Right cardiac atrium (tissue), 5 donors: ENCODE results near the gene ACO1. TPM values are rescaled to one million over a fixed set of nuclear protein-coding genes. Genes with fewer than 3 reads are reported as not detected.

Experiments used
- ATAC-seq, 2 donors: fragments of 200-7000 bp; cut with Tn5 transposase; one replicate each; pipeline versions ENCODE4 v1.8.0 to v1.9.1; 2020; ENCODE audit warnings: moderate library complexity in 2 of 2, mild to moderate bottlenecking in 1 of 2
- DNase-seq, 3 donors: peaks; one replicate each; pipeline ENCODE4 v3.0.0-alpha.2; 2020
- H3K27ac ChIP-seq: one replicate; pipeline ENCODE4 v1.5.1; 2013; ENCODE audit warnings: mild to moderate bottlenecking, low read length, control low read depth, moderate library complexity
- H3K27me3 ChIP-seq: one replicate; pipeline ENCODE4 v1.6.1; 2013; ENCODE audit not compliant: control insufficient read depth, insufficient read depth
- H3K4me1 ChIP-seq: one replicate; pipeline ENCODE4 v1.6.1; 2013; ENCODE audit warnings: low read length; ENCODE audit not compliant: control insufficient read depth, insufficient read depth
- H3K4me3 ChIP-seq: one replicate; pipeline ENCODE4 v1.5.1; 2013; ENCODE audit warnings: low read length, control low read depth
- H3K9me3 ChIP-seq: one replicate; pipeline ENCODE4 v1.6.1; 2013; ENCODE audit warnings: low read length; ENCODE audit not compliant: control insufficient read depth
- WGBS: extraction: QIAGEN DNeasy Blood & Tissue Kit; methylation state at CpG from one replicate; pipeline ENCODE4 v1.1.7; 2013; 5-methylcytosine and 5-hydroxymethylcytosine counted together
- intact Hi-C, 4 donors: fragments of 100-400 bp; cut with DNase I; formaldehyde crosslinking; loops; one replicate each; pipeline versions ENCODE4 v1.11.0 to v1.14.0; 2022 to 2023
- polyA plus RNA-seq: library from polyadenylated mRNA; stranded (reverse); fragments of 200-250 nt; gene quantifications from one replicate; pipeline ENCODE4 v1.2.3, GENCODE V29; 2013
- total RNA-seq, 4 donors: library from RNA; stranded (reverse); fragmentation: NEBNext Ultra II Directional; extraction: Animal tissue kit (Norgen Biotek cat#: 25700); gene quantifications; one replicate each; pipeline ENCODE4 v1.2.1, GENCODE V29; 2021
- donor health status: healthy with polysubstance abuse.
- donor health status: DM: no; HTN: yes; CAD: no.
- donor health status: DM: no; HTN: no; CAD: no.
- donor health status: DM: no; HTN: yes; CAD: no; lungs with severe emphysema.
- donor health status: DM: yes; HTN: yes; CAD: no.

ACO1 gene
- total and polyA plus RNA-seq, 5 donors: 25.3 to 46.3 (median 42.8) TPM

- intact Hi-C loops: no loop called here
- Histone ChIP-seq H3K27me3 (no peaks in the 10 kb centered on the region), H3K9me3 (no peaks in the 10 kb centered on the region), H3K4me1 (no peaks in the 10 kb centered on the region), H3K4me3 (no peak overlapping the region), H3K27ac (no peak overlapping the region)
- ATAC-seq (no peak), DNase-seq (no peak)
- WGBS: 55% methylated on average over 3 of the region's 3 CpGs
Measured at GRCh38 chr9:32487981-32488380, 103.5 kb downstream of the ACO1 start.

GRCh38 chr9:32490601-32491000, 106.2 kb downstream of the ACO1 start:
- Histone ChIP-seq H3K4me1 (no peaks in the 10 kb centered on the region), H3K27me3 (no peaks in the 10 kb centered on the region), H3K27ac (no peak overlapping the region), H3K4me3 (no peak overlapping the region), H3K9me3 (no peaks in the 10 kb centered on the region)
- 81% methylated on average over 3 of the region's 3 CpGs for WGBS
- intact Hi-C loops: no loop called here
- no peak for DNase-seq
- ATAC-seq: no peak

GRCh38 chr9:32497921-32498320, 113.5 kb downstream of the ACO1 start:
- Histone ChIP-seq H3K9me3 (no peaks in the 10 kb centered on the region), H3K4me3 (no peak overlapping the region), H3K4me1 (no peaks in the 10 kb centered on the region), H3K27ac (no peak overlapping the region), H3K27me3 (no peaks in the 10 kb centered on the region)
- DNase-seq (no peak), ATAC-seq (no peak)
- intact Hi-C loops: no loop called here

DNA sequence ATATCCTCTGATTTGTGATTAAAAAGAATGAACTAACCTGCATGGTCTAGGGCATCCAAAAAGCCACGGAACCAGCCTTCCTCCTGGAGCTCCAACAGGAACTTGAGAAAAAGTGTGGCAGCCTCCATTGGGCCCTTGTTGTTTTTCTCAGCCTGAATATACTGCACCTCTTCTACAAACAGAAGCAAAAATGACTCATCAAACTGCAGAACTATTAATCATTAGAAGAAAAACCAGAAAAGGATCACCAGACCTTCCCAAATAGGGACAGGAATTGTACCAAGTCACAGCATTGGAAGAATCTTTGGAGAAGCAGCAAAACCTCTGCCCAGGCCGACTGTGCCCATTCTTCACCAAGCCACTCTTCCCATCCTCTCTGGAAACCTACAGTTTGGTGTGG, 116.3 kb downstream of the ACO1 start:
- WGBS: 90% methylated on average over 2 of the region's 2 CpGs
- H3K4me1 ChIP-seq: no peaks in the 10 kb centered on the region
- no peaks in the 10 kb centered on the region for H3K9me3 ChIP-seq
- ATAC-seq (no peak), DNase-seq (no peak)
- no peak overlapping the region for H3K4me3 ChIP-seq
- intact Hi-C loops: no loop called here
- H3K27me3 ChIP-seq: no peaks in the 10 kb centered on the region
- H3K27ac ChIP-seq: no peak overlapping the region

GRCh38 chr9:32501868-32502267, 117.4 kb downstream of the ACO1 start:
- WGBS: 85% methylated on average over 1 of the region's 1 CpG
- no peak overlapping the region for H3K4me3 ChIP-seq
- no peaks in the 10 kb centered on the region for H3K9me3 ChIP-seq
- no peak overlapping the region for H3K27ac ChIP-seq
- DNase-seq (no peak), ATAC-seq (no peak)
- H3K4me1 ChIP-seq: no peaks in the 10 kb centered on the region
- H3K27me3 ChIP-seq: no peaks in the 10 kb centered on the region
- intact Hi-C loops: no loop called here

DNA sequence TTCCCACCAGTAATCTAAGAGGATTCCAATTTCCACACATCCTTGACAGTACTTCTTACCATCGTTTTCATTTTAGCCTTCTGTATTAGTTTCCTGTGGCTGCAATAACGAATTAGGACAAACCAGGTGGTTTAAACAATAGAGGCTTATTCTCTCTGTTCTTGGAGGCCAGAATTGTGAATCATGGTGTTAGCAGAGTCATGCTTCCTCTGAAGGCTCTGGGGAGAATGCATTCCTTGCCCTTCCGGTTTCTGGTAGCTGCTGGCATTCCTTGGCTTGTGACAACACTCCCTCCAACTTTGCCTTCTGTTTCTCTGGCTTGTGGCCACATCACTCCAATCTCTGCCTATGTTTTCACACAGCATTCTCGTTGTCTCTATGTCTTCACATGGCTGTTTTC, 118.0 kb downstream of the ACO1 start:
- ATAC-seq: no peak
- intact Hi-C loops: no loop called here

DNA sequence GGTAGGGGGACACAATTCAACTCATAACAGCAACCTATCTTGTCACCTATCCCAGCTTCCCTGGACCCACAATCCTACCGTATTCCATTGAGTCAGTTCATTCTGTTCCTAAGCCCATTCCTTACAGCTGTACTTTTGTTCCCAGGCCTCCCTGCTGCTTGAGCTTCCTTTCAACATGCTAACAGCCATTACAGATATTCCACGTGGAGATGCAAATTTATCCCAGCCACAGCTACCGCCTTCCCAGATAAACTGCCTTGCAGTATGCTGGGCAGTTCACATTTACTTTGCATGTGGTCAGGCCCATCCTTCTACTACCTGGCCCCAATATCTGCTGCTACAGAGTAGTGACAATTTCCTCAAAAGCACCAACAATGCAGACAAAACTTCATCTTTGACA, 118.6 kb downstream of the ACO1 start:
- no peak for ATAC-seq
- Histone ChIP-seq H3K4me1 (no peaks in the 10 kb centered on the region), H3K4me3 (no peak overlapping the region), H3K27ac (no peak overlapping the region), H3K9me3 (no peaks in the 10 kb centered on the region), H3K27me3 (no peaks in the 10 kb centered on the region)
- WGBS: 81% methylated on average over 3 of the region's 3 CpGs
- intact Hi-C loops: no loop called here
- no peak for DNase-seq

More for the DNA sequence above, 118.0 kb downstream of the ACO1 start:
- H3K9me3 ChIP-seq: no peaks in the 10 kb centered on the region
- no peak for DNase-seq
- no peaks in the 10 kb centered on the region for H3K27me3 ChIP-seq
- H3K4me3 ChIP-seq: no peak overlapping the region
- no peak overlapping the region for H3K27ac ChIP-seq
- 51% methylated on average over 4 of the region's 4 CpGs for WGBS
- no peaks in the 10 kb centered on the region for H3K4me1 ChIP-seq

Other genes with a start within 250 kb of the ACO1 start
- gene RIGI, start 141.6 kb downstream of the ACO1 start, total RNA-seq: 1 to 10 TPM; 5.1 to 6.4 (median 5.6) TPM
- 2.8 TPM for gene RIGI, start 141.6 kb downstream of the ACO1 start, polyA plus RNA-seq
- 10 to 100 TPM; 19.7 to 26.4 (median 24.0) TPM for gene SMIM27, start 167.7 kb downstream of the ACO1 start, total RNA-seq
- gene SMIM27, start 167.7 kb downstream of the ACO1 start, polyA plus RNA-seq: 10.2 TPM
- gene TOPORS, start 167.9 kb downstream of the ACO1 start, total RNA-seq: 10 to 100 TPM in 2 of 4 donors, 1 to 10 TPM in 2; 8.6 to 10.9 (median 9.9) TPM
- 6.2 TPM for gene TOPORS, start 167.9 kb downstream of the ACO1 start, polyA plus RNA-seq
- gene NDUFB6, start 188.5 kb downstream of the ACO1 start, total RNA-seq: 100 to 1,000 TPM; 120 to 137 (median 128) TPM
- 198 TPM for gene NDUFB6, start 188.5 kb downstream of the ACO1 start, polyA plus RNA-seq